Neural cell (in vitro differentiated cells): Measurements from ENCODE around the gene SERAC1. TPM values are rescaled to one million over a fixed set of nuclear protein-coding genes. Genes with fewer than 3 reads are reported as not detected.

ENCODE experiments used
- H2AFZ ChIP-seq: fragments of 200-600, 300-800 bp; sonication (generic), shearing (Covaris generic); 2 replicates; pipeline ENCODE4 v1.6.0; 2014; ENCODE audit warnings: low read depth, mild to moderate bottlenecking, antibody characterized with exemption, low read length, moderate library complexity
- H3F3A ChIP-seq: fragments of 200-600 bp; shearing (Covaris generic); 2 replicates; pipeline ENCODE4 v1.6.1; 2016; ENCODE audit warnings: mild to moderate bottlenecking, moderate library complexity, mixed read lengths, antibody characterized with exemption, low read length; ENCODE audit not compliant: insufficient read depth, poor library complexity, severe bottlenecking
- H3K27ac ChIP-seq: fragments of 200-600, 300-800 bp; sonication (generic), shearing (Covaris generic); 2 replicates; pipeline ENCODE4 v1.5.1; 2014; ENCODE audit warnings: mild to moderate bottlenecking, low read length, moderate library complexity
- H3K27me3 ChIP-seq: fragments of 300-800, 200-600 bp; sonication (generic), shearing (Covaris generic); 2 replicates; pipeline ENCODE4 v1.6.0; 2014; ENCODE audit warnings: mild to moderate bottlenecking, low read depth, low read length, moderate library complexity; ENCODE audit not compliant: insufficient read depth
- H3K36me3 ChIP-seq: fragments of 300-800, 200-600 bp; sonication (generic), shearing (Covaris generic); 2 replicates; pipeline ENCODE4 v1.5.1; 2014; ENCODE audit warnings: mild to moderate bottlenecking, antibody characterized with exemption, low read length, moderate library complexity; ENCODE audit not compliant: insufficient read depth
- H3K4me2 ChIP-seq: fragments of 300-800, 200-600 bp; sonication (generic), shearing (Covaris generic); 2 replicates; pipeline ENCODE4 v1.6.0; 2014; ENCODE audit warnings: mild to moderate bottlenecking, low read length
- H3K4me3 ChIP-seq: fragments of 300-800, 200-600 bp; sonication (generic), shearing (Covaris generic); 2 replicates; pipeline ENCODE4 v1.5.1; 2014; ENCODE audit warnings: mild to moderate bottlenecking, low read length, moderate library complexity
- H3K79me2 ChIP-seq: fragments of 200-600 bp; shearing (Covaris generic); replicated peaks from 2 replicates; pipeline ENCODE4 v1.6.0; 2014; ENCODE audit warnings: mild to moderate bottlenecking, low read length, moderate library complexity; ENCODE audit not compliant: insufficient read depth
- H3K9ac ChIP-seq: fragments of 300-800, 200-600 bp; sonication (generic), shearing (Covaris generic); 2 replicates; pipeline ENCODE4 v1.6.1; 2016; ENCODE audit warnings: mild to moderate bottlenecking, low read length, mixed read lengths
- H3K9me2 ChIP-seq: fragments of 200-600 bp; shearing (Covaris generic); 2 replicates; pipeline ENCODE4 v1.6.1; 2016; ENCODE audit warnings: mild to moderate bottlenecking, low read length, mixed read lengths; ENCODE audit not compliant: insufficient read depth
- H3K9me3 ChIP-seq: fragments of 200-600, 300-800 bp; sonication (generic), shearing (Covaris generic); 2 replicates; pipeline ENCODE4 v1.6.1; 2016; ENCODE audit warnings: mild to moderate bottlenecking, mixed run types, low read length, moderate library complexity, mixed read lengths
- H4K20me1 ChIP-seq: fragments of 200-600 bp; shearing (Covaris generic); 2 replicates; pipeline ENCODE4 v1.6.1; 2016; ENCODE audit warnings: mild to moderate bottlenecking, mixed run types; ENCODE audit not compliant: insufficient read depth
- EP300 ChIP-seq: fragments of 450-650 bp; conservative IDR thresholded peaks from 2 replicates; pipeline ENCODE4 v1.6.1; 2014; ENCODE audit warnings: antibody characterized with exemption, mild to moderate bottlenecking, moderate library complexity; ENCODE audit not compliant: poor library complexity, severe bottlenecking
- POLR2AphosphoS5 ChIP-seq: IDR thresholded peaks from 2 replicates; pipeline ENCODE4 v1.6.1; 2012
- RAD21 ChIP-seq: fragments of 450-650 bp; conservative IDR thresholded peaks from 2 replicates; pipeline ENCODE4 v1.6.1; 2014; ENCODE audit warnings: antibody characterized with exemption, mild to moderate bottlenecking, moderate library complexity
- SMC3 ChIP-seq: fragments of 450-650 bp; conservative IDR thresholded peaks from 2 replicates; pipeline ENCODE4 v1.6.1; 2014; ENCODE audit warnings: antibody characterized with exemption, mild to moderate bottlenecking, moderate library complexity; ENCODE audit not compliant: poor library complexity
- polyA plus RNA-seq: library from polyadenylated mRNA; depleted of rRNA; stranded (reverse); fragments of >200 nt; gene quantifications from 2 replicates; pipeline ENCODE4 v1.2.3, GENCODE V29; 2014
- TF ChIP-seq, protein P1 (sequence below): fragments of 450-650 bp; IDR thresholded peaks from 2 replicates; pipeline ENCODE4 v1.5.1; 2014; ENCODE audit warnings: antibody characterized with exemption, mild to moderate bottlenecking, moderate library complexity; ENCODE audit not compliant: poor library complexity, severe bottlenecking

SERAC1 gene
- polyA plus RNA-seq, 1 donor from 2014 or later, result 22.2 TPM

DNA sequence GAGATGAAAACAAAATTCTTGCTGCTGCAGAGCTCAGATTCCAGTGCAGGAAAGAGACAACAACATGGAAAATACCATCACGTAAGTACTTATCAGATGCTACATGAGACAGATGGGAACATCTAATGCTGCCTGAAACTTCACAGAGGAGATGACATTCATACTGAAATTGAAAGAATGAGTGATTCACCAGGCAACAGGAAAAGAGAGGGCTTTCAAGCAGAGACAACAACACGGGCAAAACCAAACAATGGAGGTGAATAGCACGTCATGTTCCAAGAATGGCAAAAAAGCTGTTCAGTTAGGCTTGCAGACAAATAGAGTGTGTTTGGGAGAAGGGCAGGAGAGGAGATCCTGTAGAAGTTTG is 39.3 kb upstream of the SERAC1 start (continued):
- TF ChIP-seq EP300, result no peak

DNA sequence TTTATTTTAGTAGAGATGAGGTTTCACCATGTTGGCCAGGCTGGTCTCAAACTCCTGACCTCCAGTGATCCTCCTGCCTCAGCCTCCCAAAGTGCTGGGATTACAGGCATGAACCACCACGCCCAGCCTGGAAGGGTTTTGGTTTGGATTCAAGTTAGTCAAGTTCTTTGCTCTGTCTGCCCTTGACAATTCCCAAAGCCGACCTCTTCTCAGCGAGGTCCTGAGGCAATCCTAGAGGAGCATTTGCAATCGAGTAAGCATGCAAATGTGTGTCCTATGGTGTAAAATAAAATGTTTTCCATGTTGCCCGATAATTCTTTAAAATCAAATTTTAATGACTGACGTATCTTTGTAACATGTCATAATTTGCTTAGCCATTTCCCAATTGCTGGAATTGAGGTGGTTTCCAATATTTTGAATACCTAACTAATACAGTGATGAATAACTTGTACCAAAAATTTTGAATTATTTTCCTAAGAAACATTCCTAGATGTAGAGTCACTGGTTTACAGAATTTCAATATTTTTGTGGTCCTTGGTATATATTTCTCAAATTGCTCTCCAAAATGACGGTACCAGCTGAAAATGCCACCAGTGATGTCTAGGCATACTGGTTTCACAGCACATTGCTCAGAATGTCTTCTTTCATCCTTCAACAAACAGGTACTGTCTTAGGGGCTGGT is 38.8 kb upstream of the SERAC1 start:
- no peak overlapping the region for H2AFZ ChIP-seq
- no peak overlapping the region for H3K9ac ChIP-seq
- no peaks in the 10 kb centered on the region for H3K9me2 ChIP-seq
- no peaks in the 10 kb centered on the region for H3K27me3 ChIP-seq
- TF ChIP-seq SMC3 (no peak), RAD21 (no peak), POLR2AphosphoS5 (no peak)
- TF ChIP-seq, protein P1, sequence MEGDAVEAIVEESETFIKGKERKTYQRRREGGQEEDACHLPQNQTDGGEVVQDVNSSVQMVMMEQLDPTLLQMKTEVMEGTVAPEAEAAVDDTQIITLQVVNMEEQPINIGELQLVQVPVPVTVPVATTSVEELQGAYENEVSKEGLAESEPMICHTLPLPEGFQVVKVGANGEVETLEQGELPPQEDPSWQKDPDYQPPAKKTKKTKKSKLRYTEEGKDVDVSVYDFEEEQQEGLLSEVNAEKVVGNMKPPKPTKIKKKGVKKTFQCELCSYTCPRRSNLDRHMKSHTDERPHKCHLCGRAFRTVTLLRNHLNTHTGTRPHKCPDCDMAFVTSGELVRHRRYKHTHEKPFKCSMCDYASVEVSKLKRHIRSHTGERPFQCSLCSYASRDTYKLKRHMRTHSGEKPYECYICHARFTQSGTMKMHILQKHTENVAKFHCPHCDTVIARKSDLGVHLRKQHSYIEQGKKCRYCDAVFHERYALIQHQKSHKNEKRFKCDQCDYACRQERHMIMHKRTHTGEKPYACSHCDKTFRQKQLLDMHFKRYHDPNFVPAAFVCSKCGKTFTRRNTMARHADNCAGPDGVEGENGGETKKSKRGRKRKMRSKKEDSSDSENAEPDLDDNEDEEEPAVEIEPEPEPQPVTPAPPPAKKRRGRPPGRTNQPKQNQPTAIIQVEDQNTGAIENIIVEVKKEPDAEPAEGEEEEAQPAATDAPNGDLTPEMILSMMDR, result no peak
- H3K27ac ChIP-seq, result no peak overlapping the region
- H4K20me1 ChIP-seq, result no peaks in the 10 kb centered on the region
- H3K9me3 ChIP-seq, result no peaks in the 10 kb centered on the region
- no peak overlapping the region for H3K4me2 ChIP-seq
- H3K79me2 ChIP-seq, result no peaks in the 10 kb centered on the region
- H3K4me3 ChIP-seq, result no peak overlapping the region
- no peaks in the 10 kb centered on the region for H3K36me3 ChIP-seq
- no peaks in the 10 kb centered on the region for H3F3A ChIP-seq

DNA sequence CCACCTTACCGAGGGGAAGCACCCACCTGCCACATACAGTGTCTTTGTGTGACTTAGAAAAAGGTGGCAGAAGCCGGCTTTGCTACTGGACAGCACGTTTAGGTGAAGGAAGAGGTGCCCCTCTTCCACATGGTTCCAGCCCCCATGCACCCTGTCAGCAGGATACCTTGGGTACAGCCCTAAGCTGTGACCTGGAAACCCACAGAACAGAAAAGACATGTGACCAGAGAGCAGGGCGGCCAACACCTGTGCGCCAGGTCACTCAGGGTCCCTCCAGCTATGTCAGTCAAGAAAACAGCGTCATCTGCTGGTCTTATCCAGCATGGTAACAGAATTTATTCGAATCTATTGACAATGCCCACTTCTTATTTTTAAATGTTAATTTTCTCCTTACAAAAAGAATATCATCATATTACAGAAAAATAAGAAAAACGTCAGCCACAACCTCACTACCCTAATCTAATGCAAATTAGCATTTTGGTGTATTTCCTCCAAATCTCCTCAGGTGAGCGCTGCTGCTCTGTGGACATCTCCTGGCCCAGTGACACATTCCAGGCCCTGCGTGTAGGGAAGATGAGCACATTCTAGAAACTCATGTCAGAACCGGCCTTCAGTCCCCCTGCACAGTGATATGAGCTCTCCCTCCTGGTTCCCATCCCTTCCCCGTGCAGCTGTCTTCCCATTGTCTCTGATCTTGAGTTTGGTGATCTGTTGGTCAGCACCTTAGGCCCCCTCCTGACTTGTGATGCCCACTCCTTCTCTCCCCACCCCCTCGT is 37.3 kb upstream of the SERAC1 start:
- Histone ChIP-seq H3K4me2 (no peak overlapping the region), H2AFZ (no peak overlapping the region)

More for the DNA sequence above, 37.3 kb upstream of the SERAC1 start:
- H3K27me3 ChIP-seq, result no peaks in the 10 kb centered on the region
- no peaks in the 10 kb centered on the region for H3F3A ChIP-seq
- H3K79me2 ChIP-seq, result no peaks in the 10 kb centered on the region
- no peak overlapping the region for H3K27ac ChIP-seq
- H3K4me3 ChIP-seq, result no peak overlapping the region
- H3K9me3 ChIP-seq, result no peaks in the 10 kb centered on the region
- H3K36me3 ChIP-seq, result no peaks in the 10 kb centered on the region
- no peaks in the 10 kb centered on the region for H4K20me1 ChIP-seq
- no peak overlapping the region for H3K9ac ChIP-seq
- no peaks in the 10 kb centered on the region for H3K9me2 ChIP-seq
- TF ChIP-seq, protein P1, result peak; percentile 25
- no peak for TF ChIP-seq RAD21
